ENCODE data around the gene TMPRSS4.

GRCh38 chr11:118076754-118077281, at the start of gene TMPRSS4:
- TF ChIP-seq EZH2 (IDR thresholded peaks at IDR 0.05; ENCODE audit: insufficient read depth, poor library complexity, severe bottlenecking): no peak
- no peak for TF ChIP-seq EZH2phosphoT487 (IDR thresholded peaks at IDR 0.05; ENCODE audit: insufficient read depth, low read depth)
